GM18907 (cell line): ENCODE results near the gene P4HA1.
"Not testable (repeated sequence)": the region's sequence is repeated elsewhere in the genome, so short reads cannot be mapped to it uniquely, and the experiment has no call there.

Experiments
- ATAC-seq: cut with Tn5 transposase; IDR thresholded peaks from one replicate; pipeline ENCODE4 v1.9.1; 2021; ENCODE audit warnings: mild to moderate bottlenecking, moderate library complexity; ENCODE audit not compliant: unreplicated experiment

The P4HA1 gene

GRCh38 chr10:73096449-73097304, at the start of gene P4HA1:
P4HA1 (minus strand) TSS chr10:73096866; CDS start chr10:73074883, 21,983 bp downstream.
- ATAC-seq, result peak; percentile 87

- ATAC-seq, result no peak
Observed at GRCh38 chr10:73141603-73142002, 44.9 kb upstream of the P4HA1 start.

GRCh38 chr10:73139251-73139650, 42.6 kb upstream of the P4HA1 start:
- no peak for ATAC-seq

GRCh38 chr10:73136627-73137026, 40.0 kb upstream of the P4HA1 start:
- ATAC-seq, result no peak

- ATAC-seq, result no peak
Observed at GRCh38 chr10:73134727-73135126, 38.1 kb upstream of the P4HA1 start.

- ATAC-seq, result no peak
Observed at GRCh38 chr10:73131913-73132686, 35.4 kb upstream of the P4HA1 start.

GRCh38 chr10:73131301-73131700, 34.6 kb upstream of the P4HA1 start:
- no peak for ATAC-seq

- ATAC-seq, result no peak
Observed at GRCh38 chr10:73126343-73126742, 29.7 kb upstream of the P4HA1 start.

- ATAC-seq, result no peak
Observed at GRCh38 chr10:73119952-73120351, 23.3 kb upstream of the P4HA1 start.

- no peak for ATAC-seq
Observed at GRCh38 chr10:73119457-73119856, 22.8 kb upstream of the P4HA1 start.

GRCh38 chr10:73117976-73118743, 21.5 kb upstream of the P4HA1 start:
- peak; percentile 55 for ATAC-seq

GRCh38 chr10:73116017-73116416, 19.4 kb upstream of the P4HA1 start:
- ATAC-seq, result no peak

- no peak for ATAC-seq
Observed at GRCh38 chr10:73113551-73113950, 16.9 kb upstream of the P4HA1 start.

- ATAC-seq, result not testable (repeated sequence)
Observed at GRCh38 chr10:73112032-73112431, 15.4 kb upstream of the P4HA1 start.

GRCh38 chr10:73110345-73110849, 13.7 kb upstream of the P4HA1 start, which contains the start of gene NUDT13:
NUDT13 (plus strand) TSS chr10:73110455; CDS start chr10:73114366, 3,911 bp downstream.
- peak; percentile 63 for ATAC-seq

GRCh38 chr10:73109248-73109652, 12.6 kb upstream of the P4HA1 start:
- not testable (repeated sequence) for ATAC-seq

GRCh38 chr10:73106301-73106700, 9.6 kb upstream of the P4HA1 start:
- ATAC-seq, result no peak

GRCh38 chr10:73099141-73099540, 2.5 kb upstream of the P4HA1 start:
- ATAC-seq, result no peak

GRCh38 chr10:73097305-73097670, 622 bp upstream of the P4HA1 start:
- ATAC-seq, result no peak

- peak; percentile 41 for ATAC-seq
Observed at GRCh38 chr10:73096041-73096448, 621 bp downstream of the P4HA1 start.

GRCh38 chr10:73095481-73096021, 1.1 kb downstream of the P4HA1 start:
- peak; percentile 0 for ATAC-seq
